Heart left ventricle (tissue), 16 donors: ENCODE data around the gene ANKK1. TPM values are rescaled to one million over a fixed set of nuclear protein-coding genes. Genes with fewer than 3 reads are reported as not detected.

Source experiments
- ATAC-seq, 4 donors: fragments of 200-7000 bp; cut with Tn5 transposase; one replicate each; pipeline ENCODE4 v1.9.1; 2020 to 2022; ENCODE audit warnings: moderate library complexity in 4 of 4, mild to moderate bottlenecking in 3 of 4, moderate number of reproducible peaks in 1 of 4
- DNase-seq, 5 donors: peaks; one replicate each; pipeline ENCODE4 v3.0.0-alpha.2; 2020
- H3K27ac ChIP-seq, 12 donors: fragments of 200-600 bp; sonication (generic) in 4 of 12; one replicate each; pipeline versions ENCODE4 v1.5.0 to v1.8.0; 2016 to 2022; ENCODE audit warnings: mild to moderate bottlenecking in 2 of 12
- H3K27me3 ChIP-seq, 9 donors: fragments of 200-600 bp; sonication (generic) in 2 of 9; one replicate each; pipeline versions ENCODE4 v1.5.1 to v1.8.0; 2016 to 2022; ENCODE audit warnings: mild to moderate bottlenecking in 3 of 9
- H3K36me3 ChIP-seq, 9 donors: fragments of 200-600 bp; sonication (generic) in 2 of 9; one replicate each; pipeline versions ENCODE4 v1.5.0 to v1.8.0; 2018 to 2022; ENCODE audit warnings: mild to moderate bottlenecking in 2 of 9
- H3K4me1 ChIP-seq, 12 donors: fragments of 200-600 bp; sonication (generic) in 4 of 12; one replicate each; pipeline versions ENCODE4 v1.5.0 to v1.8.0; 2016 to 2022; ENCODE audit warnings: mild to moderate bottlenecking in 3 of 12
- H3K4me3 ChIP-seq, 12 donors: fragments of 200-600 bp; sonication (generic) in 4 of 12; one replicate each; pipeline versions ENCODE4 v1.5.0 to v1.8.0; 2017 to 2022; ENCODE audit warnings: mild to moderate bottlenecking in 9 of 12, moderate library complexity in 4 of 12
- H3K9me3 ChIP-seq, 12 donors: fragments of 200-600 bp; sonication (generic) in 4 of 12; one replicate each; pipeline versions ENCODE4 v1.5.0 to v1.8.0; 2016 to 2022; ENCODE audit warnings: mild to moderate bottlenecking in 1 of 12
- POLR2A ChIP-seq, 2 donors: fragments of 450-650 bp; IDR thresholded peaks; one replicate each; pipeline ENCODE4 v1.6.1; 2017; ENCODE audit warnings: antibody characterized with exemption in 2 of 2, mild to moderate bottlenecking in 2 of 2, moderate library complexity in 2 of 2
- WGBS, 4 donors: extraction: QIAGEN DNeasy Blood & Tissue Kit in 2 of 4; methylation state at CpG; one replicate each; pipeline versions ENCODE4 v1.1.5 to v1.1.7; 2013 to 2018; 5-methylcytosine and 5-hydroxymethylcytosine counted together
- intact Hi-C, 10 donors: fragments of 100-400 bp; cut with DNase I; formaldehyde crosslinking; loops; one replicate each; pipeline versions ENCODE4 v1.11.1 to v1.14.2; 2022
- polyA plus RNA-seq, 2 donors: library from polyadenylated mRNA; stranded (reverse); fragments of 200-250 nt; gene quantifications; one replicate each; pipeline ENCODE4 v1.2.3, GENCODE V29; 2013
- total RNA-seq, 9 donors: library from RNA; depleted of rRNA in 2 of 9; stranded (reverse); fragments of >200 nt in 2 of 9; fragmentation: NEBNext Ultra II Directional in 3 of 9; extraction: Animal tissue kit (Norgen Biotek cat#: 25700) in 3 of 9; gene quantifications; one replicate each; pipeline versions ENCODE4 v1.1.0 to v1.2.4, GENCODE V29; 2016 to 2023
- TF ChIP-seq, protein P1 (sequence below), 12 donors: fragments of 200-600 bp; sonication (generic) in 4 of 12; IDR thresholded peaks; one replicate each; pipeline versions ENCODE4 v1.5.0 to v1.8.0; 2018 to 2022; ENCODE audit warnings: antibody characterized with exemption in 12 of 12, mild to moderate bottlenecking in 5 of 12
- donor health status: ischemic (EF 13 %, LVEDD 7.1; RV severe dilation, severe dysfunction).
- donor health status: healthy with polysubstance abuse.
- donor health status: DM: no; HTN: yes; CAD: no.
- donor health status: DM: no; HTN: no; CAD: no.
- donor health status: ischemic (EF 25% LVEDD 6.9; RV normal size, moderate dysfunction).
- donor health status: ischemic (EF 25% LVEDD 5.7; RV mildly dilated, moderate dysfunction).
- donor health status: healthy.
- donor health status: DM: yes; HTN: yes; CAD: no.
- donor health status: ischemic (EF 35%, LVEDD 5.7; RV mildly dilated, moderate dysfunction).
- donor health status: nonischemic (EF 11% LVEDD 7.7; RV severe dilation, severe dysfunction).
- donor health status: DM: yes; HTN: yes; CAD: no.
- donor health status: PGD.
- donor health status: ischemic (EF 29% LVEDD 5.4; RV normal size, mild dysfunction).
- donor health status: nonischemic (EF 23%, LVEDD 6.1; RV moderate dilation, normal function).

The ANKK1 gene
- total and polyA plus RNA-seq, 11 donors, result 0.03 to 0.24 (median 0.10) TPM; not detected in 7

DNA sequence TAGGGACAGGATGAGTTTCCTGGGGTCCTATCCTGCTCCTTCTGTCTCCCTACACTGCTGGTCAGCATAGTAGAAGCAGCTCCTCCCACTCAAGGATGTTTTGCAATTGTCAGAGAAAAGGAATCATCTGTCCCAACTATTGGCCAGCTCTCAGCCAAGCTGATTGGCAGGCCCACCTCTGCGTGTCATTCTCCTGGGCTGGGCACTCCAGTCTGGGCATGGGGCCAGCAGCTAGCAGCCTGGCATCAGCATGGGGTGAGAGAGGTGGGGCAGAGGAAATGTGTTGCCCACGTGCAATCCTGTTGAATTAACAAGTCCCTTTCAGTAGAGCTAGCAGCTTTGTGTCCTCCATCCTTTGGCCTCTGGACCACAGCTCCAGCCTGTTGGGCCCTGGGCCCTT is 14.1 kb downstream of the ANKK1 start:
- WGBS, 4 donors, result 13 to 29% (median 16%) methylated on average over 2 of the region's 2 CpGs; no CpG with 5 or more reads in 1 of the 4 donors
- peak; percentile 90 to 98 (median 94) for ATAC-seq

GRCh38 chr11:113404859-113405430 is 17.4 kb downstream of the ANKK1 start:
- no peak overlapping the region for H3K4me3 ChIP-seq
- DNase-seq (no peak), ATAC-seq (no peak)
- no peaks in the 10 kb centered on the region for H3K36me3 ChIP-seq
- H3K27ac ChIP-seq, result no peak overlapping the region
- no peak for TF ChIP-seq POLR2A (IDR thresholded peaks at IDR 0.05)
- TF ChIP-seq, protein P1, sequence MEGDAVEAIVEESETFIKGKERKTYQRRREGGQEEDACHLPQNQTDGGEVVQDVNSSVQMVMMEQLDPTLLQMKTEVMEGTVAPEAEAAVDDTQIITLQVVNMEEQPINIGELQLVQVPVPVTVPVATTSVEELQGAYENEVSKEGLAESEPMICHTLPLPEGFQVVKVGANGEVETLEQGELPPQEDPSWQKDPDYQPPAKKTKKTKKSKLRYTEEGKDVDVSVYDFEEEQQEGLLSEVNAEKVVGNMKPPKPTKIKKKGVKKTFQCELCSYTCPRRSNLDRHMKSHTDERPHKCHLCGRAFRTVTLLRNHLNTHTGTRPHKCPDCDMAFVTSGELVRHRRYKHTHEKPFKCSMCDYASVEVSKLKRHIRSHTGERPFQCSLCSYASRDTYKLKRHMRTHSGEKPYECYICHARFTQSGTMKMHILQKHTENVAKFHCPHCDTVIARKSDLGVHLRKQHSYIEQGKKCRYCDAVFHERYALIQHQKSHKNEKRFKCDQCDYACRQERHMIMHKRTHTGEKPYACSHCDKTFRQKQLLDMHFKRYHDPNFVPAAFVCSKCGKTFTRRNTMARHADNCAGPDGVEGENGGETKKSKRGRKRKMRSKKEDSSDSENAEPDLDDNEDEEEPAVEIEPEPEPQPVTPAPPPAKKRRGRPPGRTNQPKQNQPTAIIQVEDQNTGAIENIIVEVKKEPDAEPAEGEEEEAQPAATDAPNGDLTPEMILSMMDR (IDR thresholded peaks at IDR 0.05), result no peak
- 90 to 94% (median 92%) methylated on average over 7 of the region's 7 CpGs for WGBS, 4 donors
- no peaks in the 10 kb centered on the region for H3K27me3 ChIP-seq
- no peaks in the 10 kb centered on the region for H3K4me1 ChIP-seq
- intact Hi-C loops, result no loop called here
- H3K9me3 ChIP-seq, result no peaks in the 10 kb centered on the region

More for the DNA sequence above, 14.1 kb downstream of the ANKK1 start:
- Histone ChIP-seq H3K27ac (no peak overlapping the region), H3K27me3 (no peaks in the 10 kb centered on the region), H3K36me3 (no peaks in the 10 kb centered on the region), H3K4me3 (no peak overlapping the region), H3K9me3 (no peaks in the 10 kb centered on the region), H3K4me1 (no peaks in the 10 kb centered on the region)
- peak; percentile 79 to 91 (median 83) for DNase-seq
- intact Hi-C loops, result no loop called here
- no peak for TF ChIP-seq POLR2A (IDR thresholded peaks at IDR 0.05)
- TF ChIP-seq, protein P1 (IDR thresholded peaks at IDR 0.05), result no peak

DNA sequence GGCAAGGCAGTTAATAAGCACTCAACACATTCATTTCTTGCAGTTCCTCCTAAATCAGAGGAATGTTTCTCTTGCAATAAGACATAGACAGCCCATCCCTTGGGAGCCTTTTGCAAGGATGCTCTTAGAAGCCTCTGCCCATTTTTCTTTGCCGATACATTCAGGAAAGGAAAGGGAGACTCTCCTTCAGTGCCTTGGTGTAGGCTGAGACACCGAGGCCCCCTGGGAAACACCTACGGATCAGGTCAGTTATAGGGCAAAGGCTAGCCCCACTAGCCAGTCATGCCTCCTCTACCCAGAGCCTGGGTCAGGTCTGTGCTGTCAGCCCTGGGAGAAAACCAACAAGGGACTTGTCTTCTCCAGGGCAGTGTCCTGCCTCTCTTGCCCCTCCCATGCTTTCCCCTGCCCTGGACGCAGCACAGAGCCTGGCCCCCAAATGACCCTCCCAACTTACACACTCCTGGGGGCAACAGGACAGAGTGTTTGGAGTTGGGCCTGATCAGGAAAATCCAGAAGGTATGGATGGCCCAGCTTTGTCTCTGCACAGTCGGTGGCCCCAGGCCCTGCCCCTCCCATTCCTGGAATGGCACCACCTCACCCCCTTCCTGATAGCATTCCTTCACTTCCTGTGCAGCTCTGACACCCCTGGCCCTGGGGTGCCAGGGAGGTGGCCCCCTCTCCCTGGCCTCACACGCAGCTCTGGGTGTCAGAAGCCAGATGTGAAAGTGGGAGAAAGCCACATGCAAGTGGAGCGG is 18.3 kb downstream of the ANKK1 start:
- intact Hi-C loops, result no loop called here
- Histone ChIP-seq H3K27me3 (no peaks in the 10 kb centered on the region), H3K27ac (no peak overlapping the region), H3K9me3 (no peaks in the 10 kb centered on the region), H3K36me3 (no peaks in the 10 kb centered on the region), H3K4me1 (no peaks in the 10 kb centered on the region), H3K4me3 (no peak overlapping the region)
- WGBS, 4 donors, result 72 to 75% (median 74%) methylated on average over 7 of the region's 7 CpGs
- no peak for TF ChIP-seq POLR2A (IDR thresholded peaks at IDR 0.05)
- TF ChIP-seq, protein P1 (IDR thresholded peaks at IDR 0.05), result no peak
- DNase-seq (no peak), ATAC-seq (no peak)

GRCh38 chr11:113407163-113407562 is 19.6 kb downstream of the ANKK1 start:
- TF ChIP-seq POLR2A (IDR thresholded peaks at IDR 0.05), result no peak
- TF ChIP-seq, protein P1 (IDR thresholded peaks at IDR 0.05), result no peak
- H3K36me3 ChIP-seq, result no peaks in the 10 kb centered on the region
- WGBS, 4 donors, result 79 to 92% (median 82%) methylated on average over 3 of the region's 3 CpGs
- intact Hi-C loops, result no loop called here
- H3K9me3 ChIP-seq, result no peaks in the 10 kb centered on the region
- DNase-seq, result no peak
- H3K4me1 ChIP-seq, result no peaks in the 10 kb centered on the region
- no peak overlapping the region for H3K4me3 ChIP-seq
- H3K27me3 ChIP-seq, result no peaks in the 10 kb centered on the region
- no peak for ATAC-seq
- no peak overlapping the region for H3K27ac ChIP-seq
